Measurements from ENCODE around the gene TMEM115.

The TMEM115 gene

DNA sequence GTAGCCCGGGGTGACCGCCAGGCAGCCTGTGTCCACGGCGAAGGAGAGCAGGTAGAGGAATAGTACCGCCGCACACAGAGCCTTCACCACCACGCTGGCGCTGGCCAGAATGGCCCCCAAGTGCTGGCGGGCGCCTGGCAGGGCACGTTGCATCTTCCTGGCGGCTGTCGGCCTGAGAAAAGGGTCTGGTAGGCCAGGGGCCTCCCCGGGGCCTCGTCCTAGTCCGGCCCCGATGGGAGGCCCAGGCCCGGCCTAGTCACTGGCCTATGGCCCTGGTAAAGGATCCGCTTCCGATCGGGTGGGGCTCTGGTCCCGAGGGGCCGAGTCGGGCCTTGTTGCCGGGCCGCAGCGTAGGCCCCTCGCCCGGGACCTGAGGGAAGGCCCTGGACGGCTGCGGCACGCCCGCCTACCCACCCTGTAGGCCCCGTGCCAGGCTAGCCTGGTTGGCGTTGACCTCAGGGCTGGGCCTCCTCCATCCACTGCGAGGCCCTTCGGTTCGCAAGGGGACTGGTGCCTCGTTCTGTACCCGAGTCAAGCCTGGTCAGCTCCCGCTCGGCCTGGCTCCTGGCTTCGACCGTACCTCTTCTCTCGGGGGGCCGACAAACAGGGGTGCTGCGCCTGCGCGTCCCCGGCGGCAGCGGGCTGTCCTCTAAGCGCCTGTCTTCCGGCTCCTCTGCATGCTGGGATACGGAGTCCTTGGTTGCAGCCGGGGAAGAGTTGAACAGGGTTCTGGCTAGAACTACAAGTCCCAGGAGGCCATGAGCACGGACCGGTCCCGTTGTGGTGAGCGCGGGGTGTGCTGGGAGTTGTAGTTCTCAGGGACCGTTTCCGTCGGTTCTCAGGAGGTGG is at the start of gene TMEM115:
TSS of gene TMEM115 (minus strand) at position 611 of the 849 bp plus-strand sequence. CDS start at position 153, 458 bp downstream.
- peak; percentile 77 for DNase-seq (ENCODE audit: low read depth)

- DNase-seq (ENCODE audit: low read depth): no peak
Measured at GRCh38 chr3:50408443-50408944, 49.2 kb upstream of the TMEM115 start.

GRCh38 chr3:50406487-50406886 is 47.2 kb upstream of the TMEM115 start:
- DNase-seq (ENCODE audit: low read depth): no peak

DNA sequence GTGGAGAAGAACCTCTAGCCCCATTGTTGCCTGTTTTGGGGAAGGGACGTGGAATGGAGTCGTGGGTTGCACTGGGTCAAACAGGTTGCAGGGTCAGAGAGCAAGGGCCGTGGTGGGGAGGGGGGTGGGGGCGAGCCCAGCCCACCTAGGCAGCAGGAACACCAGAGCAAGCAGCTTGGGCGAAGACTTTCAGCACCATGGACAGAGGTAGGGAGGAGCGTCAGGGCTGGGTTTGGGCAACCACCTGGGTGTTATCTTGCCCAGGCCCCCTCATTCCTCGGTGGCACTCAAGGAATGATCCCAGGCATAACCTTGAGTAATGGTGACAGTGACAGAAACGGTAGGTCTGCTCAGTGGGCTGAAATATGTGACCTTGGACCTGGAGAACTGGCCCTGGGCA is 45.9 kb upstream of the TMEM115 start:
- DNase-seq (ENCODE audit: low read depth): no peak

- DNase-seq (ENCODE audit: low read depth): no peak
Measured at GRCh38 chr3:50401978-50402595, 42.8 kb upstream of the TMEM115 start.

DNA sequence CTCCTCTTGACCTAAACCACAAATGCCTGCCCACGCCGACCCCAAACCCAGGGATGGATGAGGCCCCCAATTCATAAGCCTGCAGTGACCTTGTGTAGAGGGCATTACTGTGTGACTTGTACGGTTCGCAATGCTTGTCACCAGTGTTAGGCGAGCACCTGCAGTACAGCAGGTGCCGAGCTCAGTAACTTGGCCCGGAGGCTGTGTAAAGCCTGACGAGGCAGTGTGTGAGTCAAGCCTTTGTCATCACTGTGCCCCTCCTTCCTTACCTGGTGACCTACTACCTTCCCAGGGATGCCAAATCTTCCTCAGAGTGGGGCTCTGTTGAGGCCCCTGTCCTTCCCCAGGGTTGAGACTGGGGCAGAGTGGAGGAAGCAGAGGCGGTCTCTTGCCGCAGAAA is 37.2 kb upstream of the TMEM115 start:
- DNase-seq (ENCODE audit: low read depth): no peak

- DNase-seq (ENCODE audit: low read depth): no peak
Measured at GRCh38 chr3:50395070-50395860, 35.9 kb upstream of the TMEM115 start.

- DNase-seq (ENCODE audit: low read depth): no peak
Measured at GRCh38 chr3:50393061-50393460, 33.7 kb upstream of the TMEM115 start.

- no peak for DNase-seq (ENCODE audit: low read depth)
Measured at GRCh38 chr3:50392101-50392715, 32.9 kb upstream of the TMEM115 start.

DNA sequence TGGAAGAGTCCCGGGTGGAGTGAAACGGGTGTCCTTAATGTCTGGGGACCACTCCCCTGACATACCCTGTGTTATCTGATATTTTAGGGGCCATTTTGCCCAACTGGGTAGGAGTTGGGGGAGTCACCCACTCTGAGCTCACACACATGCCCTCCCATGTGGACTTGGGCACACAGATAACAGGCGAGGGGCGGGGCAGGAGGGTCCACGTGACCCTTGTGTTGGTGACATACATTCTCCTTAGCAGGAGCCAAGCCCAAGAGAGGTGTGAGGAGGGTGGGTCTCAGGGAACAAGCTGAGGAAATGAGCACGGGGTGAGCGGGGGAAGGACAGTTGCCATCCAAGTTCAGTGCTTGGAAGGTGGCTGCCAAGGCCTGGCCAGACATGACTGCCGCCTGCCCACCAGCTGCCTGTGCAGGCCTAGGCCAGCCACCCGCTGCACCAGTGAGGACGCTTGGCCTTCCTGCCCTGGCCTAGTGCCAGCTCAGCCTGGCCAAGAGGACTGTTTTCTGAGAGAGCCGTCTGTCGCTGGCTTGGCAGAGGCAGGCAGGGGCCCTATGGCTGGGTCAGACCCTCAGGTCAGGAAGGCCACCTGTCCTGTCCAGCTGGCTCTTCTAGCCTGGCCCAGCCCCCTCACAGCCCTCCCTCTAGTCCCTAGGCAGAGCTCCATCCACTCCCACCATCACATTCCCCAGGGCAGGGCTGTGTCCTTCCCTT is 31.3 kb upstream of the TMEM115 start:
- no peak for DNase-seq (ENCODE audit: low read depth)

GRCh38 chr3:50389414-50389767 is 30.1 kb upstream of the TMEM115 start:
- no peak for DNase-seq (ENCODE audit: low read depth)

DNA sequence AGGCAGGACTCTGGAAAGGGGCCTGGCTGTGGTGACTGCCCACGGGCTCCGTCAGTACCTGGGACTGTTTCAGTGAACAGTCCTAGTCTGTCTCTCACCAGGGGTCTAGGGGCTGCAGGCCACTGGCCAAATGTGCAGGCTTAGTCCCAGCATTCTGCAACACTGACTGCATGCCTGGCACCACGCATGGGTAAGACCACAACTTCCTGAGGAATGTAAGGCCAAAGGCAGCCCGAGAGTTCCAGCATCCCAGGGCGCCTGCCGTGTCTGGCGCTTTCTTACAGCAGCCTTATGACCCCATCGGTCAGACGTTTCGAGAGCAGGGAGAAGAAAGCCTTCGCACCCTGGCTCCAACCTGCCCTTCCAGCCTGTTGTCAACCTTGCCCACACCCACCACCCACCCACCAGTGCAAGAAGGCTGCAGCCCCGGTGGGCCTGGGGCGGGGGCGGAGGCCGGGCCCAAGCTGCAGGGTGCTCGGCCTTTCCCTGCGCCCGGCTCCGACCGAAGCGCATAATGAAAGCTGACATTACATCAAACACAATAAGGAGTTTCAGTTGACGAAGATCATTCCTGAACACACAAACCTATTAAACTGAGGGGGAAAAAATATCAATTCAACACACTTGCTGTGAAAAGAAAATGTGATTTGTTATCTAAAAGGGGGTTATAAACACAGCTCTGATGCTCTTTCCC is 29.5 kb upstream of the TMEM115 start:
- no peak for DNase-seq (ENCODE audit: low read depth)

DNA sequence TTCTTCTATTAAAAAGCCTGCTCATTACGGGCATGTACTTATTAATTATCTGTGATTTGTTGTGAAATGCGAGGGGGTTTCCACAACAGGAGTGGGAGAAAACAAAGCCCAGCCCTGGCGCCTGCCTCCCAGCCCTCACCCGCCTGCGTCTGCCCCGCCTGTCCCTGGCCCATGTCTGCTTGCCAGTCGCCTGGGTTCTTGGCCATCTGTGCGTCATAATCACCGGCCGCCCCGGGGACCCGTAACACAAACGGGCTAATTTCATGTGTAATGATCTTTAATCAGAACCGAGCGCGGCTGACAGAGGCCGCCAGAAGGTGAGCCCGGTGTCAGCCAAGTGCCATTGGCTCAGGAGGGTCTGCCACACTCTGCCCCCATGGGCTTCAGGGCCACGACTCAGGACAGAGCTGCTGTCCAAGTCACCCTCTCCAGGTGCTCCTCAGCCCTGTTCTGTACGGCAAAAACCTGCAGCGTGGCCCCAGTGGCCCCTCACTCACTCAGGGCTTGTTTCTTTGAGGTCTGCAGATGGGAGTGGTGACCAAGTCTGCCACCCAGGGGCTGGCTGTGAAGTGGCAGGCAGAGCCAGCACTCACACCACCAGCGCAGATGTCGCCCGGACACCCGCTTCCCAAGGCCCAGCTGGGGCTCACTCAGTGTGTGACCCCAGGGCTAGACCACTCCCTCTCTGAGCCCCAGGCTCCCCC is 28.8 kb upstream of the TMEM115 start:
- no peak for DNase-seq (ENCODE audit: low read depth)

- no peak for DNase-seq (ENCODE audit: low read depth)
Measured at GRCh38 chr3:50385754-50386153, 26.4 kb upstream of the TMEM115 start.

GRCh38 chr3:50383750-50384149 is 24.4 kb upstream of the TMEM115 start:
- DNase-seq (ENCODE audit: low read depth): no peak

DNA sequence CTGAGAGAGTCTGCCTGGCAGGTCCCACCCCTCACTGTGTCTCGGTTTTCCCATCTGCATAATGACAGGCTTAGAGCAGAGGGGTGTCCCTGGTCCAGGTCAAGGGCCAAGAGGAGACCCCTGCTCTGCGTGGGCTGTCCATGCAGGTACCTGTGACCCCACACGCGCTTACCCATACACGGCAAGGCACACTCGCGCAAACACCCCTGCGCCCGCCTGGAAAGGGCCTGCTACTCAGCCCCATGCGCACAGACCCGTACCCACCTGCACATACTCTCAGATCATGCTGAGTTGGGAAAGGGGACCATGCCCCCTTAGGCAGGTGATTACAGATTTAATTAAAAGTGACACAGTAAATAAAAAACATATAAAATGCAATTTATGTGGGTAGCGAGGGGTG is 23.4 kb upstream of the TMEM115 start:
- DNase-seq (ENCODE audit: low read depth): no peak

DNA sequence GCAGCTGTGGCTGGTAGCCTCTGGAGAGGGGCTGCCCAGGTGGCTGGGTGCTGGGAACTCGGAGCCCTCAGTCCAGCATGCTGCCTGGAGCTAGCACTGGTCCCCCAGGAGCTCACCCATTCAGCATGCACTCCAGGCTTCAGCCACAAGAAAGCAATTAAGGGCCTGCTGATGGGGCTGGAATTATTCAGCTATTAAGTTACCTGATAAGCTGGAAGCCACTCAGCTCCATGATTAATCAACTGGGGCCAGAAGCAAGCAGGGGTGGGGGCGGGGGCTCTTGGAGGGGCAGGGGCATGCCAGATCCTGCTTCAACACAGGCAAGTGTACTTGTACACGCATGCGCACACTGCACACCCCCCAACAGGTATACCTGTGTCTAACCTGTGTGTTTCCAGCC is 22.1 kb upstream of the TMEM115 start:
- no peak for DNase-seq (ENCODE audit: low read depth)

DNA sequence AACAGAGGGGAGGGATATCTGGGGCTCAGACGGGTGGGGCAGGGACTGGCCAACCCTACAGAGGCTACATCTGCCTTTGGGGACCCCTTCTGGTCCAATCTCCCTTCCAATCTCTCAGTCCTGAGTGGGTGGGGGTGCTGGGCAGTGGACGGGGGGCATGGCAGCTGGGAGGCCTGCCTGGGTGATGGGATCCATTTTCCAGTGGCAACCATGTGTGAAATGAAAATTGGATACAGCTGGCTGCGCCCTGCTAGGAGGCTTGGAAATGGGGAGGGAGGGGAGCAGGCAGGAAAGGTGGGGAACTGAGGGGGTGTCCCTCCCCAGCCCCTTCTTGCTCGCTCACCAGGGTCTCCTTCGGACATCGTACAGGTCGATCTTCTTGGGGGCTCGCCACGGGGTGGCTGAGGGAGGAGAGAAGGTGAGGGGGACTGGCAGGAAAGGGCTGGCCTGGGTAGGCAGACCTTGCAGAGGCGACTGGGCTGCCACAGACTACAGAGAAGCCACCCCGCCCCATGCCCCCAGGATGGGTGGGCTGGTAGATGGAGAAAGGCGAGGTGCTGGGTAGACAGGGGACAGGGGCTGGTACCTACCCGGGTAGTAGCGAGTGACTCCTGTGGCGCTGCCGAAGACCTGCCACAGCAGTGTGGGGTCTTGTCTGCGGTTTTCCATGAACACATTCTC is 21.2 kb upstream of the TMEM115 start:
- no peak for DNase-seq (ENCODE audit: low read depth)

GRCh38 chr3:50378757-50379156 is 19.4 kb upstream of the TMEM115 start:
- no peak for DNase-seq (ENCODE audit: low read depth)

DNA sequence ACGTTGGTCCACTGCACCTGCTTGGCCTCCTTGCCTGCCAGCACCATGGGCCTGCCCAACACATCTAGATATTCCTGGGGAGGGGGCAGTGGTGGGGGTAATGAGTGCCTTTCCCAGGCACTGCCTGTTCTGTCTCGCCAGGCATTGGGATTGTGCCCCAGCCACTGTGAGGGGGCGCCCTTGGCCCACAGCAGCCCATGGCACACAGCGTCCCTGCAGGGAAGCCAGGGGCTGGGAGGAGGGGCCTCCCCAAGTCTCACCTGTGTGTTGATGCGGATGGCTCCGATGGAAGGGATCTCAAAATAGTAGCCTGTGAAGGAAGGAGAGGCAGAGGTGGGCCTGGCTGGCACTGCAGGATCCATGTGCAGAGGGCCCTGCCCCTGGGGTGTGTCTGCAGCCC is 18.7 kb upstream of the TMEM115 start:
- no peak for DNase-seq (ENCODE audit: low read depth)
